ENCODE measurements around the gene PRDX1. TPM values are rescaled to one million over a fixed set of nuclear protein-coding genes. Genes with fewer than 3 reads are reported as not detected.
A peak's percentile ranks its signal among the peaks of the same experiment; 100 is the strongest.

The PRDX1 gene
- total and polyA plus RNA-seq, 2 of the 13 experiments (the other 11 are each of a cell fraction or from before 2014, with no cell fraction given), result 761 to 1,898 TPM

DNA sequence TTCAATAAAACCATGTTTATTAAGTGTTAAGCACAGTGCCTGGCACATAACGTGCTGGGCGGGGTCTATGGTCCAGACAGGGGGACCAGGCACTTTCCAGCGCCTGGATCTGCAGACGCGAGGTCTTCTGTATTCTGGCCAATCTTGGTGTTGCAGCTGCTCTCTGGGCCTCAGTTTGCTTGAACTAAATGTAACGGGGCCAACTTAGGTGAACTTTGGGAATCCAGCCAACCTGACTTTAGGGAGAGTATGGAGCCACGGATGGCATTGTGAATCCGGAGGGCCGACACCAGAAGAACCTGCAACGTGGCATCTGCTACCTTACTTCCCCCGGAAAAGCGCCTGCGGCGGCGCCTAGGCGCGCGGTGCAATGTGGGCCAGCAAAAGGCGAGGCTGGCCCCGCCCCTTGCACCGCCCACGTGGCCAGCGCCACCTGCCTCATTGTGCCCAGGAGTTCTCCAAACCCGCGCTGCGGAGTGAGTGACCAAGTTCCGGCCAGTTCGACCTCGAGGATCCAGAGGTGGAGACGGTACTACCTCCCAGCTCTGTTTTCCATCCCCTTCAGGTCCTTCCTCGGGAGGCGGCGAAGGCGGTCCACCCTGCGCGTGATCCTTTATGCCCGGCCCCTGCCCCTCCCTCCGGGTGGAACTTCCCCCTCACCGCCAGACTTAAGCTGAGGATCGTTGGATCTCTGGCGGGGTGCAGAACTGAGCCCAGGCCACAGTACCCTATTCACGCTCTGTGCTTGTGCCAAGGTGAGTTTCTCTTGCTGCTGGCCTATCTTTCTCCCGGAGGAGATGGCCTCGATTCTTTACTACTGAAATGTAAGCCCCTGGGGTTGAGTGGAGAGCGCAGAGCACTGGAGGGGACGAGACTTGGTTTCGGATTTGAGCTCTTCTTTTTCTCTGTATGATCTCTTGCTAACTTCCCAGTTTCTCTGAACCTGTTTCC, 29.0 kb upstream of the PRDX1 start, which contains the start of gene AKR1A1 (continued):
- TF ChIP-seq ZBTB38 (CRISPR knock-in tag; IDR thresholded peaks at IDR 0.05) (peak; percentile 84), SCMH1 (CRISPR knock-in tag; IDR thresholded peaks at IDR 0.05; ENCODE audit: borderline replicate concordance) (no peak), TMF1 (CRISPR knock-in tag; IDR thresholded peaks at IDR 0.05; ENCODE audit: low read depth) (peak; percentile 86), HOXA3 (CRISPR knock-in tag; IDR thresholded peaks at IDR 0.05) (peak; percentile 90), UBTF (CRISPR knock-in tag; IDR thresholded peaks at IDR 0.05) (peak; percentile 91), ZNF20 (CRISPR knock-in tag; IDR thresholded peaks at IDR 0.05) (0 out of 2 replicates have a peak, but pooled peaks have one; percentile 41), ZNF597 (CRISPR knock-in tag; IDR thresholded peaks at IDR 0.05) (no peak), RFXAP (CRISPR knock-in tag; IDR thresholded peaks at IDR 0.05; ENCODE audit: borderline replicate concordance) (peak; percentile 78; the same call in 1 of the 2 replicates), CBFB (CRISPR knock-in tag; IDR thresholded peaks at IDR 0.05) (0 out of 2 replicates have a peak, but pooled peaks have one; percentile 50), ARNT (IDR thresholded peaks at IDR 0.05) (no peak), ZNF292 (CRISPR knock-in tag; IDR thresholded peaks at IDR 0.05; ENCODE audit: borderline replicate concordance, low read depth) (peak; percentile 88), ZNF333 (CRISPR knock-in tag; IDR thresholded peaks at IDR 0.05; ENCODE audit: borderline replicate concordance) (peak; percentile 57; the same call in 1 of the 2 replicates), ZNF335 (CRISPR knock-in tag; IDR thresholded peaks at IDR 0.05) (peak; percentile 78), ZFP62 (CRISPR knock-in tag; IDR thresholded peaks at IDR 0.05) (no peak), ZFP36L2 (CRISPR knock-in tag; IDR thresholded peaks at IDR 0.05) (no peak), ZNF329 (CRISPR knock-in tag; IDR thresholded peaks at IDR 0.05; ENCODE audit: low read depth) (peak; percentile 80), SRY (CRISPR knock-in tag; IDR thresholded peaks at IDR 0.05) (peak; percentile 98), SOX13 (IDR thresholded peaks at IDR 0.05) (peak; percentile 10; the same call in 1 of the 2 replicates), SOX13 (CRISPR knock-in tag; conservative IDR thresholded peaks at IDR 0.05 in 1 of 2, IDR thresholded peaks at IDR 0.05 in 1 of 2) (no peak), ZFP91 (CRISPR knock-in tag; IDR thresholded peaks at IDR 0.05; ENCODE audit: borderline replicate concordance) (peak; percentile 93), ZSCAN30 (CRISPR knock-in tag; IDR thresholded peaks at IDR 0.05) (no peak)
- TF ChIP-seq, protein P1, sequence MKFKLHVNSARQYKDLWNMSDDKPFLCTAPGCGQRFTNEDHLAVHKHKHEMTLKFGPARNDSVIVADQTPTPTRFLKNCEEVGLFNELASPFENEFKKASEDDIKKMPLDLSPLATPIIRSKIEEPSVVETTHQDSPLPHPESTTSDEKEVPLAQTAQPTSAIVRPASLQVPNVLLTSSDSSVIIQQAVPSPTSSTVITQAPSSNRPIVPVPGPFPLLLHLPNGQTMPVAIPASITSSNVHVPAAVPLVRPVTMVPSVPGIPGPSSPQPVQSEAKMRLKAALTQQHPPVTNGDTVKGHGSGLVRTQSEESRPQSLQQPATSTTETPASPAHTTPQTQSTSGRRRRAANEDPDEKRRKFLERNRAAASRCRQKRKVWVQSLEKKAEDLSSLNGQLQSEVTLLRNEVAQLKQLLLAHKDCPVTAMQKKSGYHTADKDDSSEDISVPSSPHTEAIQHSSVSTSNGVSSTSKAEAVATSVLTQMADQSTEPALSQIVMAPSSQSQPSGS (CRISPR knock-in tag; IDR thresholded peaks at IDR 0.05), result no peak

Data from HepG2 (cell line).